T-helper 1 cell treated with Interleukin-12 subunit alpha and Interleukin-12 subunit beta and Interleukin-4 antibody, amounts not matched to agents 30 μg/mL and 1 μg/mL, for 36 hours (primary cell): ENCODE results near the gene SPECC1.
"Not testable (repeated sequence)": the region's sequence is repeated elsewhere in the genome, so short reads cannot be mapped to it uniquely, and the experiment has no call there.

ENCODE experiments used
- H3K27ac Mint-ChIP-seq: one replicate; pipeline ENCODE4 v1.8.0; 2021; ENCODE audit warnings: mild to moderate bottlenecking, mixed read lengths
- H3K27me3 Mint-ChIP-seq: one replicate; pipeline ENCODE4 v1.8.0; 2021; ENCODE audit warnings: low read depth, mixed read lengths
- H3K36me3 Mint-ChIP-seq: one replicate; pipeline ENCODE4 v1.8.0; 2021; ENCODE audit warnings: low read depth, mixed read lengths
- H3K4me1 Mint-ChIP-seq: one replicate; pipeline ENCODE4 v1.8.0; 2021; ENCODE audit warnings: low read depth, mixed read lengths
- H3K4me3 Mint-ChIP-seq: one replicate; pipeline ENCODE4 v1.8.0; 2021; ENCODE audit warnings: mild to moderate bottlenecking, moderate library complexity, mixed read lengths
- H3K9me3 Mint-ChIP-seq: one replicate; pipeline ENCODE4 v1.8.0; 2021; ENCODE audit warnings: mixed read lengths

The SPECC1 gene

DNA sequence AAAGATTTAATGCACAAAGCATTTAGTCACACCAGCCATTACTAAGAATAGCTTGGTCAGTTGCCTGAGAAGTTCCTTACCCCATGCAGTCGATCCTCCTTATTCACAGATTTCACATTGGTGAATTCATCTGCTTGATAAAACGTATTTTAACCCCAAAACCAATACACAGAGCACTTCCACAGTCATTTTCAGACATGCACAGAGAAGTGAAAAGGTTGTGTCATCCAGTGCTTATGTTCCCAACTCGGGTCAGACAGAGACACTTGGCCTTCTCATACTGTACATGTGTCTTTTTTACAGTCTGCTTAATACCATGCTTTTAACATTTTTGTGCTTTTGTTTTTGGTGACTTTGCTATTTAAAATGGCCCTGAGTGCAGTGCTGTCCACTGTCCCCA lies 219.7 kb downstream of the SPECC1 start:
- Mint-ChIP-seq H3K4me3 (no peak overlapping the region), H3K4me1 (peaks cover 10% of the 10 kb centered on the region), H3K36me3 (peaks cover 8% of the 10 kb centered on the region), H3K27me3 (no peaks in the 10 kb centered on the region), H3K9me3 (no peaks in the 10 kb centered on the region), H3K27ac (no peak overlapping the region)

DNA sequence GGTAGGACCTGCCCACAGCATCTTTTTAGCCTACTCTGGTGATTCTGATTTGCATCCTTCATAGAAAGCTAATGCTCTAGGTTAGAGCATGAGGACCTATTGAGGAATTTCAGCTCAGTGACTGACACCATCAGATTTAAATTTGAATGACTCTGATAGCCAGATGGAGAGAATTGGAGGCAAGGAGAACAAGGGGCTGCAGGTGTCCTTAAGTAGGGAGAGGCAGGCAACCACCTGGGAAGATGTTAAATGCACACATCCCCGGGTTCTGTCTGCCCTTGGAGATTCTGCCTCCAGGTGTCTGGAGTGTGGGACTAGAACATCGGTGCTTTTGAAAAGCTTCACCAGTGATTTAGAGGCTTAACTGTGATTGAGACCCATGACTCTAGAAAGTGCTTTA lies 221.8 kb downstream of the SPECC1 start:
- H3K9me3 Mint-ChIP-seq: peaks cover 4% of the 10 kb centered on the region
- H3K4me1 Mint-ChIP-seq: peaks cover 30% of the 10 kb centered on the region
- H3K36me3 Mint-ChIP-seq: peaks cover 13% of the 10 kb centered on the region
- no peaks in the 10 kb centered on the region for H3K27me3 Mint-ChIP-seq
- H3K27ac Mint-ChIP-seq: no peak overlapping the region
- H3K4me3 Mint-ChIP-seq: no peak overlapping the region

DNA sequence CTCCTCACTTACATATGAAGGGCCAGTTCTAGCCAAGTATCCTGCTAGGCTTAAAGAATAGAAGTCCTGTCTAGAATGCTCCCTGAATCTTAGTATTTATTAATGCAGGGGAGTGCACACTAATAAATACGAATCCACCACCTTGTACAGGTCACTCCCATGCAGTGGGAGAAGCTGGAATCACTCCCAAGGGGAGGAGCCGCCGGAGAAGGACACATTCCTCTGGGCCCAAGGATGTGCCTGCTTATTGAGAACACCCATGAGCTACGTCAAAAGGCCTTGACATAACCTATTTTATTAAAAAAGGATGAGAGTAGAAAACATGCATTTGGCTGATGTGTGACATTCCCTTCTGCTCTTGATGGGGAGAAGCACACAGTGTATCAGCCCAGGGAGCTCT lies 223.5 kb downstream of the SPECC1 start:
- Mint-ChIP-seq H3K27ac (peak overlapping the region; percentile 3), H3K4me1 (peaks cover 27% of the 10 kb centered on the region), H3K36me3 (peaks cover 13% of the 10 kb centered on the region), H3K27me3 (no peaks in the 10 kb centered on the region), H3K9me3 (peaks cover 4% of the 10 kb centered on the region), H3K4me3 (no peak overlapping the region)

- Mint-ChIP-seq H3K27ac (peak overlapping the region; percentile 90), H3K4me1 (peaks cover 23% of the 10 kb centered on the region)
These were observed 225.1 kb downstream of the SPECC1 start for GRCh38 chr17:20234276-20234675.

DNA sequence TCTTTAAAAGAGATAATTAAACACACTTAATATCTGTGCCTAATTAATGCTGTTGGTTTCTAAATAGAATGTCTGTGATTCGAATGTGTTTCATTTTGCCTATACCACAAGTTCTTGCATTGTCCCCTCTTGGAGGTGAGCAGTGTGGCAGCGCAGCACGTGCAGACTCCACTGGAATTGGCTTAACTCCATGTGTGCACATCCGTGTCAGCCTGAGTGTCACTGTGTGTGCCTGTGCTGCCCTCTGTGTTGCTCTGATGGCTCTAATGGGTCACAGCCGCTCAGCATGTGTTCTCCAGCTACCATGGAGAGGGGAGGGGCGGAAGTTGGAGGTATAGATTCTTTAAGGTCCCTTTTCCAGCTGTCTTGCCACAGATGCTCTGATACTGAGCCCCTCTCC lies 226.6 kb downstream of the SPECC1 start:
- Mint-ChIP-seq H3K4me1 (peaks cover 23% of the 10 kb centered on the region), H3K9me3 (peaks cover 4% of the 10 kb centered on the region), H3K27me3 (no peaks in the 10 kb centered on the region), H3K4me3 (no peak overlapping the region), H3K27ac (no peak overlapping the region), H3K36me3 (peaks cover 13% of the 10 kb centered on the region)

More at GRCh38 chr17:20234276-20234675, 225.1 kb downstream of the SPECC1 start:
- Mint-ChIP-seq H3K4me3 (peak overlapping the region; percentile 57), H3K27me3 (no peaks in the 10 kb centered on the region), H3K9me3 (peaks cover 4% of the 10 kb centered on the region), H3K36me3 (peaks cover 13% of the 10 kb centered on the region)

GRCh38 chr17:20236578-20237227 lies 227.5 kb downstream of the SPECC1 start:
- Mint-ChIP-seq H3K9me3 (peaks cover 4% of the 10 kb centered on the region), H3K36me3 (peaks cover 11% of the 10 kb centered on the region), H3K27ac (no peak overlapping the region), H3K4me3 (no peak overlapping the region), H3K27me3 (no peaks in the 10 kb centered on the region), H3K4me1 (peaks cover 23% of the 10 kb centered on the region)

DNA sequence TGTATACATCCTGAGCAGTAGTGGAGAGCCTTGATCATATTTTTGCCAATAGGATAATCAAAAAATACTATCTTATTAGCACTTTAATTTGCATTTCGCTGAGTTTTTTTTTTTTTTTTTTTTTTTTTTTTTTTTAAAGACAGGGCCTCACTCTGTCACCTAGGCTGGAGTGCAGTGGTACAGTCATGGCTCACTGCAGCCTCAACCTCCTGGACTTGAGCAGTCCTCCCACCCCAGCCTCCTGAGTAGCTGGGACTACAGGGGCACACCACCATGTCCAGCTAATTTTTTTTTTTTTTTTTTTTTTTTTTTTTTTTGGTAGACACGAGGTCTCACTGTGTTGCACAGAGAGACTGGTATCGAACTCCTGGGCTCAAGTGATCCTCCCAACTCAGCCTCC lies 230.6 kb downstream of the SPECC1 start:
- H3K4me1 Mint-ChIP-seq: peaks cover 12% of the 10 kb centered on the region
- not testable (repeated sequence) for H3K36me3 Mint-ChIP-seq, H3K27ac Mint-ChIP-seq, H3K27me3 Mint-ChIP-seq, H3K4me3 Mint-ChIP-seq, H3K9me3 Mint-ChIP-seq

DNA sequence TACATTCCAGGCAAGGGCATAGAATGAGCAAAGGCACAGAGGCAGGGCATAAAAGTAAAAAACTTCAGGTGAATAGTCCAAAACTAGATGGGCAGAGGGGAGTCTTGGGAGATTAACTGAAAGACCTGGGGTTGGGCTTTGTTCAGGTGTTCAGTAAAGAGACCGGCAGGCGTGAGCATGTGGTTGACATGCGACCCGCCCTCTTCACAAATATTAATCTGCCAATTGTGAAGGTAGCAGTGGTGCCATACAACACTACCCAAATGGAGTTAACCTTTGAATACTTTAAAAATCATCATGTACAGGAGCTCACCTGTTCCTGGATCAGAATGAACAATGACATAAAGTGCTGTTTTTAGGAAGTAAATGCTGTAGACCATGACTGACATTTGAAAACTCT lies 232.7 kb downstream of the SPECC1 start:
- Mint-ChIP-seq H3K27ac (no peak overlapping the region), H3K36me3 (peaks cover 5% of the 10 kb centered on the region), H3K27me3 (no peaks in the 10 kb centered on the region), H3K4me1 (peaks cover 11% of the 10 kb centered on the region), H3K9me3 (no peaks in the 10 kb centered on the region), H3K4me3 (no peak overlapping the region)

DNA sequence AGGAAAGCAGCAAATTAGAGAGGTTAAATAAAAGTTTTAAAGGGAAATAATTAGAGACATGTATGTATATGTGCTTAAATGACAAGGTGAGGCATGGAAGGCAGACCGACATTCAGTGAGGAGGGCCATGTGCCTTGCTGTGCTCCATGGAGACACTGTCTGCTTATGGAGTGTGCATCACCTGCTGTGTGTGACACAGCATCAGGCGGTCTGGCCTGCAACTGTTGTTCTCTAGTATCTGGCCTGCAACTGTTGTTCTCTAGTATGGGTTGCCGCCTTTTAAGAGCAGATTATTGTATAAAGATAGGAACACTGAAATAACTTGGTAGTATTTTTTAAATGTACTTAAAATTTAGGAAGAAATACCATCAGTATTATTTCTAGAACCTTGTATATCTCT lies 233.1 kb downstream of the SPECC1 start:
- Mint-ChIP-seq H3K9me3 (no peaks in the 10 kb centered on the region), H3K27ac (no peak overlapping the region), H3K4me3 (no peak overlapping the region), H3K27me3 (no peaks in the 10 kb centered on the region), H3K4me1 (peaks cover 16% of the 10 kb centered on the region), H3K36me3 (peaks cover 5% of the 10 kb centered on the region)

GRCh38 chr17:20243524-20243923 lies 234.4 kb downstream of the SPECC1 start:
- H3K4me1 Mint-ChIP-seq: peaks cover 16% of the 10 kb centered on the region
- H3K27me3 Mint-ChIP-seq: no peaks in the 10 kb centered on the region
- peaks cover 9% of the 10 kb centered on the region for H3K36me3 Mint-ChIP-seq
- H3K9me3 Mint-ChIP-seq: no peaks in the 10 kb centered on the region
- no peak overlapping the region for H3K27ac Mint-ChIP-seq
- H3K4me3 Mint-ChIP-seq: no peak overlapping the region

- Mint-ChIP-seq H3K36me3 (peaks cover 10% of the 10 kb centered on the region), H3K27ac (no peak overlapping the region), H3K9me3 (no peaks in the 10 kb centered on the region), H3K27me3 (no peaks in the 10 kb centered on the region), H3K4me3 (no peak overlapping the region), H3K4me1 (peaks cover 19% of the 10 kb centered on the region)
These were observed 235.5 kb downstream of the SPECC1 start for GRCh38 chr17:20244671-20245070.

DNA sequence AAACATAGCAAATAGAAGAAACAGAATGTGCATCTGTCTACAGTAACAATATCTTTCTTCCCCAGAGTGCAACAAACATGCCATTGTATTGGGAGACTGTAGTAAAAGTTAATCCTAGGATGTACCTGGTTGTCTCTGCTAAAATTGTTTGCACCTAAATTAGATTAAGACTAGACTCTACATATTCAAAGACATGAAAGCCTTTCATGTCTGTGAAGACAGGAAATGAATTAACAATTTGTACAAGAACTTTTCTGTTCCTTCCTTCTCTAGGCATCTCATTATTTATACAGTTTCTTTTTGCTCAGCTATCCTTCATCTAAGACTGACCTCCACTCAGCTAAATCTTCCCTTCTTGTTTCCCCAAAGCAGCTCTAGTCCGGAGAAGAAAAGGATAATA lies 237.5 kb downstream of the SPECC1 start:
- H3K27me3 Mint-ChIP-seq: no peaks in the 10 kb centered on the region
- H3K4me3 Mint-ChIP-seq: no peak overlapping the region
- no peak overlapping the region for H3K27ac Mint-ChIP-seq
- peaks cover 12% of the 10 kb centered on the region for H3K36me3 Mint-ChIP-seq
- peaks cover 24% of the 10 kb centered on the region for H3K4me1 Mint-ChIP-seq
- no peaks in the 10 kb centered on the region for H3K9me3 Mint-ChIP-seq

GRCh38 chr17:20253323-20253722 lies 244.2 kb downstream of the SPECC1 start:
- Mint-ChIP-seq H3K27ac (no peak overlapping the region), H3K4me1 (peaks cover 29% of the 10 kb centered on the region), H3K4me3 (no peak overlapping the region), H3K27me3 (no peaks in the 10 kb centered on the region), H3K36me3 (peaks cover 19% of the 10 kb centered on the region), H3K9me3 (peaks cover 12% of the 10 kb centered on the region)

- H3K27ac Mint-ChIP-seq: no peak overlapping the region
- peaks cover 25% of the 10 kb centered on the region for H3K36me3 Mint-ChIP-seq
These were observed 245.4 kb downstream of the SPECC1 start for GRCh38 chr17:20254541-20254940.

GRCh38 chr17:20256144-20256543 lies 247.0 kb downstream of the SPECC1 start:
- no peak overlapping the region for H3K27ac Mint-ChIP-seq
- no peak overlapping the region for H3K4me3 Mint-ChIP-seq
- peaks cover 18% of the 10 kb centered on the region for H3K9me3 Mint-ChIP-seq

More at GRCh38 chr17:20254541-20254940, 245.4 kb downstream of the SPECC1 start:
- Mint-ChIP-seq H3K27me3 (no peaks in the 10 kb centered on the region), H3K9me3 (peaks cover 18% of the 10 kb centered on the region), H3K4me1 (peaks cover 32% of the 10 kb centered on the region), H3K4me3 (no peak overlapping the region)

DNA sequence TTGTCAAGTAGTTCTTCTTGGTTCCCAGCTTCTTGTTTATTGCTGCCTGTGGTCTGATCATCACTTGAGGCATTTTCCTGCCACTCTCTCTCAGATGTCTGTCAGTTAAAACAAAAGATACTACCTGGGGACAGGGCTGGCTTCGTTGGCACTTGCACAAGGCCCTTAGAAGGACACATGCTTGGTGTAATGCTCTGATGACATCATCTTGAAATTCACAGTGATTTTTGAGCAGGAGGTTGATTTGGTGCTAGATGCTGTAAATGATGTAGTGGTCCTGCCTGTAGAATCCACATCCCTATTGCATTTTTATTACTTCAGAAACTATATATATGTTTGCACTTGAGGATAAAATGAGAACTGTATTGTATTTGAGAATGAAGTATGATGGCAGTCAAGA lies 247.8 kb downstream of the SPECC1 start:
- no peak overlapping the region for H3K4me3 Mint-ChIP-seq
- H3K27me3 Mint-ChIP-seq: no peaks in the 10 kb centered on the region
- peaks cover 18% of the 10 kb centered on the region for H3K9me3 Mint-ChIP-seq
- H3K27ac Mint-ChIP-seq: no peak overlapping the region
- peaks cover 29% of the 10 kb centered on the region for H3K4me1 Mint-ChIP-seq
- H3K36me3 Mint-ChIP-seq: peaks cover 22% of the 10 kb centered on the region

More at GRCh38 chr17:20256144-20256543, 247.0 kb downstream of the SPECC1 start:
- Mint-ChIP-seq H3K4me1 (peaks cover 26% of the 10 kb centered on the region), H3K27me3 (no peaks in the 10 kb centered on the region), H3K36me3 (peaks cover 22% of the 10 kb centered on the region)
